ENCODE measurements around the gene FIGN.

The FIGN gene

GRCh38 chr2:163563336-163563735 lies 172.5 kb downstream of the FIGN start:
- no peak overlapping the region for H3K4me3 ChIP-seq (ENCODE audit: low read depth, low read length)
- in situ Hi-C loops (cut with HindIII; ENCODE audit: low sequenced_read_pairs), result no loop called here
- DNase-seq (ENCODE audit: low read depth, low spot score), result no peak
- TF ChIP-seq CTCF (IDR thresholded peaks at IDR 0.05; ENCODE audit: low read depth, low read length), result no peak

- in situ Hi-C loops (cut with HindIII; ENCODE audit: low sequenced_read_pairs), result no loop called here
Observed at GRCh38 chr2:163558251-163559021, 177.4 kb downstream of the FIGN start.

GRCh38 chr2:163556511-163556910 lies 179.3 kb downstream of the FIGN start:
- H3K4me3 ChIP-seq (ENCODE audit: low read depth, low read length), result no peak overlapping the region
- DNase-seq (ENCODE audit: low read depth, low spot score), result peak; percentile 69
- no peak for TF ChIP-seq CTCF (IDR thresholded peaks at IDR 0.05; ENCODE audit: low read depth, low read length)
- in situ Hi-C loops (cut with HindIII; ENCODE audit: low sequenced_read_pairs), result no loop called here

More at GRCh38 chr2:163558251-163559021, 177.4 kb downstream of the FIGN start:
- peak; percentile 15 for DNase-seq (ENCODE audit: low read depth, low spot score)
- TF ChIP-seq CTCF (IDR thresholded peaks at IDR 0.05; ENCODE audit: low read depth, low read length), result no peak
- no peak overlapping the region for H3K4me3 ChIP-seq (ENCODE audit: low read depth, low read length)

DNA sequence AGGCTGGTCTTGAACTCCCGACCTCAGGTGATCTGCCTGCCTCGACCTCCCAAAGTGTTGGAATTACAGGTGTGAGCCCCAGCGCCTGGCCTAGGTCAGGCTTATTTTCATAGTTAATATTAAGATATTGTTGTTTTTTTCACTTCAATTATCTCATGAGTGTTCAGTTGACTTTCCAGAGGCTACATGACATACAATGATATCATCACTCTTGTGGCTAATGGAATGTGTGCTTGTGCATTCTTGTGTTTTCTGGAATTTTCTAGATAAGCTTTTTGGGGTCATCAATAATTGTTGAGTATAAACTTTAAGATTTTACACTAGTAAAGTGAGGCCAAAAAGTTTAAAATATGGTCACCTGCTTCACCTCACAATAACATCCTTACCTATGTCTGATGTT lies 180.9 kb downstream of the FIGN start:
- no peak for TF ChIP-seq CTCF (IDR thresholded peaks at IDR 0.05; ENCODE audit: low read depth, low read length)
- H3K4me3 ChIP-seq (ENCODE audit: low read depth, low read length), result no peak overlapping the region
- DNase-seq (ENCODE audit: low read depth, low spot score), result no peak
- in situ Hi-C loops (cut with HindIII; ENCODE audit: low sequenced_read_pairs), result no loop called here

DNA sequence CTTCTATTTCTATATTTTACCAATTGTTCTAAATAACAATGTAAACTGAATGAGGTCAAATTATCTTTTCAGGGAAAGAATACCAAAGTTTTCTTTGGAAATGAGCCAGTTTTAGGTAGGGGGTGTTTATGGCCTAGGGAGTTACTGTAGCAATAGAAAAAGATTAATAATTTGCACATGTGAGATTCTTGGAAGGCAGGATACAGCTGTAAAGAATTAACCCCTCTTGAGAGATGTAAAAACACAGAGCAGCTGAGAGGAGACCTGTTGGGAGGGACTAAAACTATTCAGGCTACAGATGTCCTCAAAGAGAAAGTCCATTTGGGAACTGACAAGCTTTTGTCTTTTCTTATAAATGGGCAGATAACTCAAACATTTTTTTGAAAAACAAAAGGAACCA lies 182.2 kb downstream of the FIGN start:
- no peak for TF ChIP-seq CTCF (IDR thresholded peaks at IDR 0.05; ENCODE audit: low read depth, low read length)
- peak; percentile 69 for DNase-seq (ENCODE audit: low read depth, low spot score)
- in situ Hi-C loops (cut with HindIII; ENCODE audit: low sequenced_read_pairs), result no loop called here
- no peak overlapping the region for H3K4me3 ChIP-seq (ENCODE audit: low read depth, low read length)

DNA sequence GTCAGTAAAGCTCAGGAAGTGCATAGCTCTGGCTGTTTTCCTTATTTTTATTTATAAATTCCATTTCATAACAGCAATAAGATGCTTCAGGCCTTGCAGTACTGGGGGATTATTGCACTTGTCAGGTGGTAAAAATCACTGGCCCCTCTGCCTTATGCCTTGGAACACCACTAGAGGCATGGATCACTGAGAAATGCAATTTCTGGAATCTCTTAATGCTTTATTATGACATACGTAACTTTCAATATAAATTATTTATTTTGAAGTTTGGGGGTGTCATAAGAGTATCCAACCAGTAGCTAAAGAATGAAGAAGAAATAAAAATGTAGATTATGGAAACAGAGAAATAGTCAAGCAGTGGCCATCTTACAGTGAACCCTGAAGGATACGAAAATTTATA lies 183.1 kb downstream of the FIGN start:
- no peak for TF ChIP-seq CTCF (IDR thresholded peaks at IDR 0.05; ENCODE audit: low read depth, low read length)

More for the DNA sequence above, 183.1 kb downstream of the FIGN start:
- no peak overlapping the region for H3K4me3 ChIP-seq (ENCODE audit: low read depth, low read length)
- in situ Hi-C loops (cut with HindIII; ENCODE audit: low sequenced_read_pairs), result no loop called here
- DNase-seq (ENCODE audit: low read depth, low spot score), result no peak
